Measurements from ENCODE around the gene C1QTNF9B. TPM values are rescaled to one million over a fixed set of nuclear protein-coding genes. Genes with fewer than 3 reads are reported as not detected.

The C1QTNF9B gene
- total RNA-seq, 1 donor from 2014 or later, result not detected

GRCh38 chr13:23842406-23842805 is 54.9 kb downstream of the C1QTNF9B start:
- peaks cover 16% of the 10 kb centered on the region for H3K4me1 ChIP-seq
- TF ChIP-seq EZH2 (IDR thresholded peaks at IDR 0.05) (no peak), CTCF (IDR thresholded peaks at IDR 0.05) (no peak), EZH2phosphoT487 (IDR thresholded peaks at IDR 0.05) (no peak)
- no peak overlapping the region for H3K4me3 ChIP-seq
- no peaks in the 10 kb centered on the region for H3K36me3 ChIP-seq
- Mint-ChIP-seq H3K9me3 (no peaks in the 10 kb centered on the region), H3K36me3 (peaks cover 8% of the 10 kb centered on the region), H3K4me3 (no peak overlapping the region), H3K4me1 (peaks cover 19% of the 10 kb centered on the region), H3K27me3 (ENCODE audit: insufficient read depth, low read depth) (peaks cover 2% of the 10 kb centered on the region), H3K27ac (peak overlapping the region; percentile 35)
- no peaks in the 10 kb centered on the region for H4K20me1 ChIP-seq (ENCODE audit: low read depth)
- no peak overlapping the region for H3K4me2 ChIP-seq
- no peak overlapping the region for H3K27ac ChIP-seq
- H3K79me2 ChIP-seq (ENCODE audit: low read depth), result no peaks in the 10 kb centered on the region
- H3K9me3 ChIP-seq (ENCODE audit: low read depth), result no peaks in the 10 kb centered on the region
- H3K27me3 ChIP-seq, result no peaks in the 10 kb centered on the region
- peak; percentile 61 for DNase-seq (ENCODE audit: low spot score)
- no peak overlapping the region for H3K9ac ChIP-seq
- H3F3A ChIP-seq (ENCODE audit: low read depth), result no peaks in the 10 kb centered on the region
- no peak overlapping the region for H2AFZ ChIP-seq (replicated peaks)

Other genes with a start within 250 kb of the C1QTNF9B start
- 19.5 and 22.8 TPM in 2 replicates for gene MIPEP, start 8.1 kb downstream of the C1QTNF9B start, total RNA-seq (ENCODE audit: low replicate concordance)